ENCODE data around the gene INSIG2.

The INSIG2 gene

DNA sequence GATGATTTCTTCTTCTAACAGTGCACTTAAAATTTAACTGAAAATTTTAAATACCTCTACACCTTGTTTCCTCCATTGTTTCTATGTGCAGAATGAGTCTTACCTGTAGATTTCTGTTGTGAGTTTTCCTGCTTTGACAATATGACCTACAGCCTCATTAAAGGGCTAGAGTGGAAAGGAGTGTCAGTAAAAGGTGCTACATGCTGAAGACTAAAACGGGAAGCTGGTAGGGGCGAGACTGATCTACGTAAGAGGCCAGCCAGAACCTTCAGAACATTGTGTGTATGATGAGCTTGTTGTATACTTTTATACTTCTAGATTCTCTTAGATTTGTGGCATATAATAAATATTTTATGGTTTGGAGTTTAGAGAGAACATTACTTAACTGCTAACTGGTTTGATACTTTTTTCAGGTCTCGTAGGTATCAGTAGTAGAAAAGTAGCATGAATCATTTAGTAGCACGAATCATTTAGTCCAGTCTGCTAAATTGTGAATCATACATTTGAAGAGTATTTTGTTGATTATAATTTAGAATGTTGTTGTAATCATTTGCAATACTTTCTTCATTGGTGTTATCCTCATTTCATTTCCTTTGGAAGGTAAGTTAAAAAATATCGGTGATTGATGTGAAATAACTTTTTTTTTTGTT is 14.3 kb downstream of the INSIG2 start:
- DNase-seq = no peak

DNA sequence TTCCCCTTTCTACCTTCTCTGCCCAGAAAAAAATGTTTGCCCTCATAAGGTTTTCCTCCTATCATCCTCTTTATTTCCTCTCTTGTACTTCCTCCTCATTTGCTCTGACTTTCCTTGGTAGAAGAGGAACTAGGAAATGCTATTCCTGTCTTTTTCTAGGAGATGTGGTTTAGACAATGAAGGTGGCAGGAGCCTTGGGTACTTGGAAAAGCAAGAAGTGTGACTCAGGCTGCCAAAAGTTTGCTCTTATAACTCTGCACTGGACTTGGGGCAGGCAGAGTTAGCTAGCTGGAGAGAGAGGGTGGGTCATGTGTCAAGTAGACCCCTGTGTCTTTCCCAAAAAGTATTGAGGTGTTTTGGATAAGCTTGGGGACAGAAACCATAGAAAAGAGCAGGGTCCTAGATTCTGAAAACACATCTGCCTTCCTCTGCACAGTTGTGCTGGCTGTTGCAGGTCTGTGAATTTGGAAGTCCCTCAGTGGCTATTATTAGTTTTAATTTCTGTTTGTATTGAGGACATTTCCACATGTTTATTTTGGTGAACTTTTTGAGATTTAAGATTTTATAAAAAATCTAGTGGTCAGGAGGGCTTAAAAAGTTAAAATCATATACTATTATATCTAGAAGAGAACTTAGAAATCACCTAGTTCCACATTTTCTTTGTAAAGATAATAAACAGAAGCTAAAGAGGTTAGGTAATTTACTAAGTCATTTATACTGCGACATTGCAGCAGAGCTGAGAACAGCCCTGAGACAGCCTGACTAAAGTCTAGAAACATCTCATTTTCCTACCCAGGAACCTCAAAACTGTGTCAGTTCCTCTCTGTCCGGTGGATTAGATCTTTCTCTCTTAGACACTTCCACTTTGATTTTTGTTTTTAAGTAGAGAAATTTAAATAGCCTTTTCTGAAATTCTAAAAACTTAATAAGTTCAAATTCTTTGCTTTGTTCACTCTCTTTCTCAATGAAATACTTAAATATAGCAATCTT is 16.0 kb downstream of the INSIG2 start:
- DNase-seq = no peak

DNA sequence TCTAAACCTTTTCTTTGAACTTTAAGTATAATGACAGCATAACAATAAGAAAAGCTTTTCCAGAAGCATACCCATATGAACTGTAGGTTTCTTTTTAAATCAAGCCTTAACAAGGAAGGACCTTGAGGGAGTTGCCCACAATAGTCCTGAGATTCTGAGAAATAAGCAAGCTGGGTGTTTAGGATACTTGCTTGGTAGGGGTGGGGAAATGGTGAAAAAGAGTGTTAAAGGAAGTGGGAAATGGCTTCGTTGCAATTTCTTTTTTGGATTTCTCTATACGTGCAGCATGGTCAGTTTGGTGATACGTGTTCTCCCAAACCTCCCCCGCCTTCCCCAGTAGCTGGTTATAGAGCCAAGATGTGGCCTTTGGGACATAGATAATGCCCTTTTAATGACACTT is 17.2 kb downstream of the INSIG2 start:
- DNase-seq = no peak

DNA sequence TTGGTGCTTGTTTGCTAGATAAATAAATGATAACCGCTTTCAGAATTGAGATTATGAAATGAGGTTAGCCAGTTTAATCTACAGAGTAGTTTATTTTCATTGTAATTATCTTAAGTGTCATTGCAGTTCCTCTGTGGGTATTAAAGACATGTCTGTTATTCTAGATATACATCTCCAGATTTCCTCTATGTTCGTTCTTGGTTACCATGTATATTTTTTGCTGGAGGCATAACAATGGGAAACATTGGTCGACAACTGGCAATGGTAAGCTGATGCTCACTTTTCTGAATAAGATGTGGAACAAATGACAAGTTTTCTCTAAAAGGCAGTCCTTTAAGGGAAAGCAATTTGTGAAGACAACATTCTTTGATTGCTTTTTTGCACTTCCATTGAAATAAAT is 18.7 kb downstream of the INSIG2 start:
- DNase-seq = no peak

DNA sequence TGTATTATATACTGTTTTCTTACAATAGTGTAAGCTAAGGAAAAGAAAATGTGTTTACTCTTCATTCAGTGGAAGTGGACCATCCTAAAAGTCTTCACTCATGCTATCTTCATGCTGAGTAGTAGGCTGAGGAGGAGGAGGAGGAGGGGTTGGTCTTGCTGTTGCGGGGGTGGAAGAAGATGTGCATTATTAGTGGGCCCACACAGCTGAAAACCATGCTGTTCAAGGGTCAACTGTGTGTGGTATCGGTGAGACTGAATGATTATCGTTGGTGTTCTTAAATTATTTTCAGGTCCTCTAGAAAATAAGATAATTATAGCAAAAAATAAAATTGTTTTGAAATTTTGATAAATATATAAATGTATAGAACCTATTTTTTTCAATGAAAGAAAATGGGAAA is 22.0 kb downstream of the INSIG2 start:
- no peak for DNase-seq

DNA sequence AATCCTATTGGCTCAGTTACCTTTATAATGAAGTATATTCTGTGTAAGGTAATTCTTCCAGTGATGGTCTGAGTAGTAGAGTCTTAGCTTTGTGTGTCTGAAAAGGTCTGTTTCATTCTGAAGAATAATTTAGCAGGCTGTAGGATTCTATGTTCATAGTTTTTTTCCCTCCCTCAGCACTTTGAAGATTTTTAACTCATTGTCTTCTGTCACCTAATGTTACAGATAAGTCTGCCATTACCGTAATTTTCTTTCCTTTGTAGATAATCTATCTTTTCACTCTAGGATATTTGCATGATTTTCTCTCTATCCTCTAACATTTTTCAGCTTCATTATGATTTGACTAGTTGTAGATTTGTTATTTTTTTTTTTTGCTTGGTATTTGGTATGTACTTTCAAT is 22.7 kb downstream of the INSIG2 start:
- DNase-seq = no peak

DNA sequence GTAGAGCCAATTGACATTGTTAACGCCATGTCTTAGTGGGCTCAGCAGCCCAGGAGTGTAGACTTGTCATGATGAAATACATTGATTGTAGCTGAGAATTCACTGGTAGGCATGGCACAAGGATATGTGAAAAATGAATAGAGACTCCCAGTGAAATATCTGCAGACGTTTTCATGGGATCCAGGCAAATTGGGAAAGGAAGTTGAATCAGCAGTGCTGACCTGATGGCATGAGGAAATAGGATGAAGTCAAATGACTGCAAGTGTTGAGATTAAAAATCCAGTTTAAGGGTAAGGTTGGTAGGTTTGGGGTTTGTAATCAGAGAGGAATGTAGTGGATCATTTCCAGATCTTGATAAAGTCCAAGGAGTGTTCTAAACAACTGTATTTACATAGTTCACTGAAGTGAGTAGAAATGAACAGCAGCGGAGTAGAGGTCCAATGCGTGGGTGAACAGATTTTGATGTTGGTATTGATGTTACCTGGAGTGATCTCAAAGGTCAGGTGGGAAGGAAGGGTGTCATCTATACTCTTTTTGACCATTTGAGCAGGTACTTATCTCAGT is 24.6 kb downstream of the INSIG2 start:
- no peak for DNase-seq

DNA sequence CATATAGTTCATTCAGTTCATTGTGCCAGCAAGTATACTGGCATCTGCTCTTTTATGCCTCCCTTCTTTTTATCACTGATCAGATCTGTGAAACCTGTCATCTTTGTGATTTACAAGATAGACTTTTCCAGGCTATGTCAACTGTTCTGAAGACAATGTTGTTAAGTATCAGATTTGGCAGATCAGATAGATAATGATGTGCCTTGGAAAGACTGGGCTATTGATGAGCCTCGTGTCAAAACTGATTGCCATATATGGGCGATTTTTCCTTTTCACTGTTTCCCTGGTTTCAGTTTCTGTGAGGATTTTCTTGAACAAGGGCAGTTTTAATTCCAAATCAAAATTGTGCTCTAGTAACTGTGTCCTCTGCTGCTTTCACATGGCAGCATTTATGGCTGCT is 26.6 kb downstream of the INSIG2 start:
- no peak for DNase-seq

DNA sequence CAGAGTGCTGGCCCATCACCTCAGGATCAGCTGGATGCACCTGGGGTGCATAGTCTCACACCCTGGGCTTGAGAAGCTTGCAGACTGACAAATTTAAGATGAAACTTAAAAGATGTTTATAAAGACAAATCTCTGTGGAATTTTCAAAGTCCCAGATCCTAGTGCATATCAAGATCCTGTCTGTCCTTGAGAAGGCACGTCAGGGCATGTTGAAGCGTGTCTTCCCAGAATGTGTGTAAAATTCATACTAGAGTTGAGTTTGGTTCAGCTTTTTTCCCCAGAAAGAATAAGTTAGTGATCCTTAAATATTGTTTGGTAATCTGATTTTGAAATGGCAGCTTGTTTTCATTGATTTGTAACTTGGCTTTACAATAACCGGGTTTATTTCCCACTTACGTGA is 27.5 kb downstream of the INSIG2 start:
- no peak for DNase-seq

DNA sequence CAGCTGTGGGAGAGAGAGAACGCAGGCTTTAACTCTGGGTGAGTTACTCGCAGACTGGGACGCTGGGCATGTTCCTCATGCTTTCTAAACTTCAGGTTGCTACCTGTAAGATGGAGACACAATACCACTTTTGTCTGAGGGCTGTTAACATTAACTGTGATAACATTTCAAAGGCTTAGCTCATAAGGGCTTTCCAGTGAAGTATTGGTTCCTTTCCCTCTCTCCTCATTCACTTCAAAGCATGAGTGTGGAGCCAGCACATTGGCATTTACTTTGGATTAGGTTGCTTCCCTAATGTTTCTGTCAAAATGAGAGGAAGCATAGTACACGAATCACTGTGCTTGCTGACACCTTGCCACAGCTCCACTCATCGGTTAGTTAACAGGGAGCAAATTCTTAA is 30.2 kb downstream of the INSIG2 start:
- DNase-seq = no peak

DNA sequence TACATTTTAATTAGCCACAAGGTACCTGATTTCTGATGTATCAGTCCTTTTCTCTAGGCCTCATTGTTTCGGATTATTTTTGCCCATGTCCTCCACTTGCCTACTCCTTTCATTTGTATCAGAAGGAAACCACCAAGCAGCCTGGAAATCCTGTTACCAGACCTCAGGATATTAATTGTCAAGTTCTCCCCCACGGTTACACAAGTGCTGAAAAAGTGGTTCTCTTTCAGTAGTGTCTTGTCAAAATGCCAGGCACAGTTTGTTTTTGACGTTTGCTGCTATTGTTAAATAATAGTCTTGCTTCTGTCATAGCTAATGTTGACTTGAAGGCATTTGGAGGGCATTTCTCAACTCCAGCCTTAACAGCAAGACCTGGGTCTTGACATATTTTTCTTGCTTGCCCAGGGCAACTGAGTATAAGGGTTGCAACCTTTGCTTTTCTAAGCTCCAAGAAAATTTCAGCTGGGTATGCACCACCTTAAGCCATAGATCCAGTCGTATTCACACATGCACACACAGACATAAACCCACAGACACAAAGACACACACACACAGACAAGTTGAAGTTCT is 31.0 kb downstream of the INSIG2 start:
- DNase-seq = no peak

DNA sequence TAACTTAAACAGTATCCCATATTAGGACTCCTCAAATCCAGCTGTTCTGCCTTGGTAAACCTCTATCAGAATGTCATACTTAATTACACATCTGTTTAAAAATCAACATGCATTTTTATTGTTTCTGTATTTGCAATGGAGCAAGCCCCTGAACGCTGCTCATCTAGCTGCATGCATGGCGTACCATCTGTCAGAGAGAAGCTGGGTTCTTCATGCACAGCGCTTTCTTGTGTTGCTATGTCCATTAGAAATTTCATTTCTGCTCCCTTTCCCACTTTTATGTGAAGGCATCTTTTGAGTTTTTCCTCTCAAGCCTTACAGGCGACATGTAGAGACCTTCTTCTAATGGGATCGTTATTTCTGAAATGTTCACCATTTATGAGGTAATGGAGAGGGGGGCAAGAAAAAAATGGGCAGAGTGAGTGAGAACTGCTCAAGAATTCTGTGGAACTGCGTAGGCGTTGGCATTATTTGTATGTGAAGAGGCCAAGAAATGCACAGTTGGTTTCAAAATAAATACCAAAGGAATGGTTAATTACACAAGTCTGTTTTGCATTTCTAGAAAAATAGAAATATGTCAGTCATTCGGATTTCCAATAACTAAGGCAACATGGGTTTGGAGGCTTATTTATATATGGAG is 31.6 kb downstream of the INSIG2 start:
- no peak for DNase-seq

DNA sequence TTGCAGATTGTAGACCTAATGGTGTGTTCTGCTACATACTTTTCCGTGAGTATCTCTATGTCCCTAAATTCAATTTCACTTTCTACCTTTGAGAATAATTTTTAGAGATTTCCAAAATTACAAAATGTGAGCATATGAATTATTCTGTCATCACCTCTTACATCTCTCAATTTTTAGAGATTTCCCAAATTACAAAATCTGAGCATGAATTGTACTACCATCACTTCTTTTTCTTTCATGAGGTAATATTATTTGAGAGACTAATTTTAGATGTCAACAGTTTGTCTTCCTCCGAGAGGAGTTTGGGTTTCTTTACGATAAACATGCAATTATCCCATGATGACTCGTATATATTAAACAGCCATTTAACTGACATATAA is 32.1 kb downstream of the INSIG2 start:
- no peak for DNase-seq

DNA sequence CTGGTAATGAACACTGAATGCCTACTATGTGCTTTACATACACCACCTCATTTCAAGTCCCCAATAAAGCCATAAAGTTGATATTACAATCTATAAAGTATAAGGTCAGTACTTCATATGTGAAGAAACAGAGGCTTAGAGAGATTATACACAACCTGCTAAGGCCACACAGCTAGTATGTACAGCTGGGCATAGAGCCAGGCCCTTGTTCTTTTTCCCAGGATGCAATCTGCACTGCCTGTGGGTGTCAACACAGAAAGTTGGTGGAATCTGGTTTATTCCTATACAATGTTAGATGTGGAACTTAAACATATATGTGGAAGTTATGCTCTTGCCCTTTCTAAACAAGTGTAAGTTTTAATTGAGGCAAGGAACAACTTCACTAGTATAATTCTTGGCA is 32.8 kb downstream of the INSIG2 start:
- no peak for DNase-seq

DNA sequence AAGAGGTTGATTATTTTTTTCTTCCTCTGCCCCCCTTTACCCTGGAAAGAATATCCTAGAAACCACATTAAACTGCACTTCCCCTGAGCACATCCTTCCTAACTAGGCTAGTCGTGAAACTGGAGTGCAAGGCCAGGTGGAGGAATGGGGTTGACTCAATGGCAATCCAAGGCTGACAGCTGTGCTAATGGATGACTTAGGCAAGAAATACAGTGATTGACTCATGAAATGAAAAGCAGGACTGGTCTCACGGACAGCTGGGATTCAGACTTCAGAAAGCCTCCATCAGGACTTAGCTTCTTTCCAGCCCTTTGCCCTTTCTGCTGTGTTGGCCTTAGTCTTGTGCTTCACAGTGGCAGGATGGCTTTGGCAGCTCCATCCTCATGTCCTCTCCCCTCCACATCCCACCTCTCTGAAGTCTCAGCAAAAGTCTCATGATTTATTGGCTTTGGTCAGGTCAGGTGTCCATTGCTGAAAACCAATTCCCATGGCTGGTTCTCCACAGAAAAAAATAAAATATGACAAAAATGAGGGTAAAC is 33.8 kb downstream of the INSIG2 start:
- no peak for DNase-seq

DNA sequence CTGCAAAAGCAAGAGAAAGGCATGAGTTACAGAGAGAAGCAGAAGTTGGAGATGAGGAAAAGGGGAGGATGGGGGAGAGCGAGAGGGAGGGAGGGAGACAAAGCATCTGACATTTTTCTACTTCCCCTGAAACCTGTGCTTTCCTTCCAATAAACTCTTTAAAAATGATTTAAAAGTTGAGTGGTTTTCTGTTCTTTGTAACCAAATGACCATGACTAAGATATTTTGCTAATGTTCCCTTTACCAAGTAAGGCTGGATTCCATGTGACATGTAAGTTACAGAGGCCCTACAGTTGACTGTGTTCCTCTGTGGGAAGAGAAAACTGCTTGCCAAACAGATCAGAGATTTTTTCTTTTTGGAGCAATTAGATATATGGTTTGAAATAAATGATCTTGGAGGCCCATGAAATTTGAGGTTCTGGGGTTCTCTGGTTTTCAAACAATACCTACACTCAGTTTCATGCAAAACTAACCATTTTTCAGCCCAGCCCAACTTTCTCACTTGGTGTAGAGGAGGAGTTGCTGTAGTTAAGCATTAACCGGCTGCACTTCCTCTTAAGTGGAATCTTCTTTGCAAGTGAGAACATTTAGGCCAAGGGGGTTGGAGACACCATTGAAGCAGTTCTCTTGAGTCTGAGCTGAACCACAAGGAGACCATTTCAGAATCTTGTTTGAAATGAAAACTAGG is 34.5 kb downstream of the INSIG2 start:
- no peak for DNase-seq

DNA sequence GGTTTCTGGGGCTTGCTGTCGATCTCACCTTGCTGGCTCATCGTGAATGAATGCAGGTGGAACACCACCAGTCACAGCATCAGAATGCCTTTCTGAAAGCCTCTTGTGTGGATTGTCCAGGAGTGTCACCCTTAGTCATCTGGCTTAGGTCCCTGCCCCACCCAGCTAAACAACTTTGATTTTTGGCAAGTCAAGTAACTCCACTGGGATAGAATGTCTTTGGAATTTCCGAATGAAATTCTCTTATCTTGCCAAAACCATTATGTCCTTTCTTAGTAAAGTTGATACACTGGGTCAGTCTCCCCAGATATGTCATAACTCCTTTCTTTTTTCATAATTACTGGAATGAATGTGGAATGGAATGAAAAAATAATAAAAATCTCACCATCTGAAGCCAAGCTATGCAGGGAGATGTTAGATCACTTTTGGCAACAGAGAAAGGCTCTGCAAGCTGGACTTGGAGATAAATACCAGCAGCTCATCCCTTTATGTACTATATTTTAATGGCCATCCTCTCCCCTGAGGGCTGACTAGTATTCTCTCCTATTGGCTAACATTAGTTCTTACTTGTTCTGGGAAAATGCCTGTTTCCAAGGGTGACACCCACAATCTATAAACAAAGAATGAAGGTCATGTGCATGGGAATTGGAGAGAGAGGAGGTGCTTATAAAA is 35.4 kb downstream of the INSIG2 start:
- no peak for DNase-seq

DNA sequence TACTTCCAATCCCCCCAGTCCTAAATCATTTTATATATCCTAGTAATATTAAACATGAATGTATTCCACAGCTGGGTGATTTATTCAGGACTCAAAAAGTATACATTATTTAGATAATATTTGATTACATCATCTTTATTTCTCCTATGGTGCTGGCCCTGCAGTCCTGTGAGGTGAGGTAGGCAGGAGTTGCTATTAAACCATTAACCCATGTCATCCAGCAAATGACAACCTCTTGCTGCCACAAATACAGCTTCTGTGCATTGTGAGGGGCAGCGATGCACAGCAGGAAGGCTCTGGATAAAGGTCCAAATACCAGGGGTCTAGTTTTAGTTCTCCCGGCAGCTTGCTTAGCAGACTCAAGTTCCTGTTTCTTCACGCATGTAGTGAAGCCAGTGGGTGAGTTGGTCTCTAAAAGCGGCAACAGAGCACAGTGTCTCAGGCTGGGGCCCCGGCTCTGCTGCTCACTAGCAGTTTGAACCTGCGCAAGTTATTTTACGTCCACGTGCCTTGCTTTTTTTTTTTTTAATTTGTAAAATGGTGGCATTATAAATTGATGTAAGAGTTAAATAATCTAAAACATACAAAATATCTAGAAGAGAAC is 36.1 kb downstream of the INSIG2 start:
- no peak for DNase-seq

DNA sequence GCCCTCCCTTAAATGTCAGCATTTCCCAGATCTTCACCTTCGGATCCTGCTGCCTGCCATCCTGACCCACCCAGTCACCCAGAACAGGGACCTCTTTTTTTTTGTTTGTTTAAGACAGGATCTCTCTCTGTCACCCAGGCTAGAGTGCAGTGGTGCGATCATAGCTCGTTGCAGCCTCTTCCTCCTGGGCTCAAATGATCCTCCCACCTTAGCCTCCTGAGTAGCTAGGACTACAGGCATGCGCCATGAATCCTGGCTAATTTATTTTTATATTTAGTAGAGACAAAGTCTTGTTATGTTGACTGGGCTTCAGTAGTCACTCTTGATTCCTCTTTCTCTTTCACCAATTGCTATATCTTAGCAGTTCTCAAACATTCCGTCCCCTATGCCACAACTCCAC is 39.0 kb downstream of the INSIG2 start:
- DNase-seq = no peak

DNA sequence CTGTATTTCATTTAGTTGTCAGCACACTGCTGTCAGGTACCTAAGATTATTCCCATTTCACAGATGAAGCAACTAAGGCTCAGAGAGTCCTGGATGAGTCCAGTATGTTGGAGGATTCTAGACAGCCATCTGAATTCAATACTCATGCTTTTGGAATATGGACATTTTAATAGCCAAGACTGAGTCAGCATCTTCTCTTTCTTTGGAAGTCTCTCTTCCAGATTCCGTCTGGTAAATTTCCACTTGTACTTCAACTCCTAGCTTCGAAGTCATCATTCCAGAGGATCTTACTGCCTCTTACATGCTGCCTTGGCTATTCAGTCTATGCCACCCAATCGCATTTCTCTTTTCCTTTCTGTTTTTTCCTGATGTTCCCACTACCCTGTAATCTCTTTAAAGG is 40.6 kb downstream of the INSIG2 start:
- no peak for DNase-seq

DNA sequence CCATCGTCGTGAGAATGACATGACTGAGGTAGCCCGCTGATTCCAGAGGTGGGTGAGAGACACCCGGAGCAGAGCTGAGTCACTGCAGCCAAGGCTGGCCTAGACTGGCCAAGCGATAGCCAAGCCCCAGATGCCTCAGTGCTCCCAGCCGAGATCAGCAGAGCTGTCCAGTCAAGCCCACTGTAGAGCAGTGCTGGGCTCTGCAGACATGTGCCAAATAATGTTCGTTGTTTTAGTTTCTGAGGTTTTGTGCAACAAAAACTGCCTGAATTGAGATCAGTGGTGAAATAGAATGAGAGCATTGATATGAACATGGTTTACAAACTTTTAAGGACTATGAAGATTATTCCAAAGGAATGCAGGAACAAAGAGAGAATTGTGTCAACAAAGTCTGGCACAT is 42.1 kb downstream of the INSIG2 start:
- DNase-seq = no peak
